Osteoblast (primary cell): Measurements from ENCODE around the gene NUDT8. TPM values are rescaled to one million over a fixed set of nuclear protein-coding genes. Genes with fewer than 3 reads are reported as not detected.
"Not testable (repeated sequence)": the region's sequence is repeated elsewhere in the genome, so short reads cannot be mapped to it uniquely, and the experiment has no call there.

Experiments
- DNase-seq: peaks from one replicate; pipeline ENCODE4 v3.0.0; 2011; ENCODE audit warnings: low spot score, mixed read lengths; ENCODE audit not compliant: insufficient read length; ENCODE audit errors: missing footprints
- H2AFZ ChIP-seq: 2 replicates; pipeline ENCODE4 v1.6.0; 2011; ENCODE audit warnings: mild to moderate bottlenecking, low read length
- H3K27ac ChIP-seq: 2 replicates; pipeline ENCODE4 v1.5.1; 2011; ENCODE audit warnings: mild to moderate bottlenecking, low read depth, low read length, moderate library complexity
- H3K27me3 ChIP-seq: 2 replicates; pipeline ENCODE4 v1.6.0; 2012; ENCODE audit warnings: mild to moderate bottlenecking, control low read depth, inconsistent platforms, low read length, moderate library complexity; ENCODE audit not compliant: insufficient read depth
- H3K36me3 ChIP-seq: 2 replicates; pipeline ENCODE4 v1.5.1; 2011; ENCODE audit warnings: mild to moderate bottlenecking, low read length, control low read depth, moderate library complexity; ENCODE audit not compliant: insufficient read depth
- H3K4me1 ChIP-seq: 2 replicates; pipeline ENCODE4 v1.5.1; 2011; ENCODE audit warnings: mild to moderate bottlenecking, low read length, control low read depth, moderate library complexity; ENCODE audit not compliant: insufficient read depth
- H3K4me2 ChIP-seq: 2 replicates; pipeline ENCODE4 v1.6.0; 2011; ENCODE audit warnings: mild to moderate bottlenecking, low read length; ENCODE audit not compliant: insufficient read depth
- H3K4me3 ChIP-seq: fragments of 200-600 bp; sonication (generic); 3 replicates; pipeline ENCODE4 v1.5.1; 2012; ENCODE audit warnings: mild to moderate bottlenecking, low read length, inconsistent platforms; ENCODE audit not compliant: insufficient read depth
- H3K79me2 ChIP-seq: 2 replicates; pipeline ENCODE4 v1.6.0; 2012; ENCODE audit warnings: mild to moderate bottlenecking, low read length, control low read depth, inconsistent platforms; ENCODE audit not compliant: insufficient read depth
- H3K9me3 ChIP-seq: 2 replicates; pipeline ENCODE4 v1.5.1; 2011; ENCODE audit warnings: low read depth, low read length, control low read depth
- H4K20me1 ChIP-seq: 2 replicates; pipeline ENCODE4 v1.6.0; 2012; ENCODE audit warnings: mild to moderate bottlenecking, low read length, control low read depth; ENCODE audit not compliant: insufficient read depth
- CTCF ChIP-seq: IDR thresholded peaks from 2 replicates; pipeline ENCODE4 v1.5.1; 2011; ENCODE audit warnings: mild to moderate bottlenecking, low read depth, low read length, moderate library complexity; ENCODE audit errors: extremely low read depth
- total RNA-seq: library from RNA; depleted of rRNA; stranded (reverse); fragments of >200 nt; gene quantifications from 2 replicates; pipeline ENCODE4 v1.2.3, GENCODE V29; 2012

NUDT8 gene
- total RNA-seq, 1 donor, result 4.7 TPM

- Histone ChIP-seq H3K36me3 (no peaks in the 10 kb centered on the region), H3K9me3 (no peaks in the 10 kb centered on the region), H3K27ac (no peak overlapping the region), H3K27me3 (no peaks in the 10 kb centered on the region), H3K79me2 (no peaks in the 10 kb centered on the region), H3K4me1 (peaks cover 5% of the 10 kb centered on the region), H4K20me1 (no peaks in the 10 kb centered on the region), H3K4me2 (no peak overlapping the region), H3K4me3 (no peak overlapping the region), H2AFZ (no peak overlapping the region)
- TF ChIP-seq CTCF, result no peak
- DNase-seq, result peak; percentile 48
These were observed 1.7 kb downstream of the NUDT8 start for GRCh38 chr11:67627812-67628624.

GRCh38 chr11:67627441-67627811 lies 2.3 kb downstream of the NUDT8 start:
- Histone ChIP-seq H3K4me2 (no peak overlapping the region), H4K20me1 (no peaks in the 10 kb centered on the region), H3K27me3 (no peaks in the 10 kb centered on the region), H3K4me1 (peaks cover 5% of the 10 kb centered on the region), H2AFZ (no peak overlapping the region), H3K79me2 (no peaks in the 10 kb centered on the region), H3K9me3 (no peaks in the 10 kb centered on the region), H3K27ac (no peak overlapping the region), H3K36me3 (no peaks in the 10 kb centered on the region), H3K4me3 (no peak overlapping the region)
- DNase-seq, result peak; percentile 27
- TF ChIP-seq CTCF, result no peak

GRCh38 chr11:67626970-67627369 lies 2.8 kb downstream of the NUDT8 start:
- no peaks in the 10 kb centered on the region for H3K36me3 ChIP-seq
- TF ChIP-seq CTCF, result no peak
- no peaks in the 10 kb centered on the region for H3K27me3 ChIP-seq
- H3K9me3 ChIP-seq, result no peaks in the 10 kb centered on the region
- H3K79me2 ChIP-seq, result no peaks in the 10 kb centered on the region
- peaks cover 5% of the 10 kb centered on the region for H3K4me1 ChIP-seq
- H3K4me3 ChIP-seq, result no peak overlapping the region
- H3K27ac ChIP-seq, result no peak overlapping the region
- no peak overlapping the region for H2AFZ ChIP-seq
- DNase-seq, result peak; percentile 73
- no peaks in the 10 kb centered on the region for H4K20me1 ChIP-seq
- no peak overlapping the region for H3K4me2 ChIP-seq

GRCh38 chr11:67626131-67626833 lies 3.5 kb downstream of the NUDT8 start:
- not testable (repeated sequence) for H3K27me3 ChIP-seq, H2AFZ ChIP-seq, H3K9me3 ChIP-seq, H3K79me2 ChIP-seq, DNase-seq, H3K27ac ChIP-seq, H3K4me2 ChIP-seq, H4K20me1 ChIP-seq, H3K36me3 ChIP-seq, H3K4me1 ChIP-seq, H3K4me3 ChIP-seq

GRCh38 chr11:67623795-67624194 lies 5.9 kb downstream of the NUDT8 start:
- not testable (repeated sequence) for H3K36me3 ChIP-seq

GRCh38 chr11:67622905-67623304 lies 6.8 kb downstream of the NUDT8 start:
- not testable (repeated sequence) for H3K27me3 ChIP-seq, H3K79me2 ChIP-seq, DNase-seq, H4K20me1 ChIP-seq, H2AFZ ChIP-seq, H3K4me3 ChIP-seq, H3K4me2 ChIP-seq, H3K9me3 ChIP-seq, H3K36me3 ChIP-seq, H3K4me1 ChIP-seq, H3K27ac ChIP-seq

More at GRCh38 chr11:67623795-67624194, 5.9 kb downstream of the NUDT8 start:
- H3K4me2 ChIP-seq, H3K79me2 ChIP-seq, H3K9me3 ChIP-seq, H3K4me1 ChIP-seq, H3K4me3 ChIP-seq, DNase-seq, H3K27me3 ChIP-seq, H3K27ac ChIP-seq, H4K20me1 ChIP-seq, H2AFZ ChIP-seq: not testable (repeated sequence)
